ENCODE measurements around the gene PRKX.

- no peak for TF ChIP-seq CTCF (conservative IDR thresholded peaks at IDR 0.05; ENCODE audit: low read depth, low read length)
- no peak for TF ChIP-seq POLR2A (IDR thresholded peaks at IDR 0.05; ENCODE audit: low read depth, low read length)
- TF ChIP-seq BHLHE40 (IDR thresholded peaks at IDR 0.05; ENCODE audit: low read depth, low read length): no peak
Measured at GRCh38 chrX:3582451-3582850, 131.0 kb downstream of the PRKX start.
